HG03460 (cell line): ENCODE measurements around the gene FGF14.

Source experiments
- ATAC-seq: cut with Tn5 transposase; IDR thresholded peaks from one replicate; pipeline ENCODE4 v1.9.1; 2021; ENCODE audit not compliant: unreplicated experiment

The FGF14 gene

DNA sequence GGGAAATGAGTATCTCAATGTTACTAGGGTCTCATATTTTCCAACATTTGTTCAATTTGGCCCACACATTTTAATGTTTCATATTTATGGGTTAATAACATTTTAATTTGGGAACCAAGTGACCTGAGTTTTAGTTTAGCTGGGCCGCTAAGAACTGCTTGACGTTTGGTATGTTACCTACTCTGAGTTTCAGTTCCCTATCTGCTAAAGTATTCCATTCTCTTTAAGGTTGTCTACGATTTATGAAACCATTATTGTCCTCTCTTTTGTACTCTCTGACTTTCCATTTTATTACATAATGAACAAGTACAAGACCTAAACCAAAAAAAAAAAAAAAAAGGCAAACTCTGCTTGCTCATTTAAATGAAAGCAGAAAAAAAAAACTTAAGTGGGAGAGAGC is 89.9 kb downstream of the FGF14 start:
- no peak for ATAC-seq

DNA sequence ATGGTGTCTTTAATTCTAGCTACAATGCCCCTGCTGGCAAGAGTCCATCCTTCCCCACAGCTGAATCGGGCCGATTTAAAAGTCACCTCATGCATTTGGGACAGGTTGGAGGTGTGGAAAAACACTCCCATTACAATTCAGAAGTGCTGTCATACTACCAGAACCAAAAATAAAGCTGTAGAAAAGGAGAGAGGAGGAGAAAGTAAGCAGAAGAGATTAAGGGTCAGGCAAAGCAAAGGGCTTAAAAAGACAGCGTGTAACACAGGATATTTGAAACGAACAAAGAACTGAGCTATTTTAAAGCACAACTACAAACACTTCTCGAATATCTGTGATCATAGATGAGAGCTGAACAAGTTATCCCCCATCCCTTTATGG is 90.4 kb downstream of the FGF14 start:
- ATAC-seq: no peak

DNA sequence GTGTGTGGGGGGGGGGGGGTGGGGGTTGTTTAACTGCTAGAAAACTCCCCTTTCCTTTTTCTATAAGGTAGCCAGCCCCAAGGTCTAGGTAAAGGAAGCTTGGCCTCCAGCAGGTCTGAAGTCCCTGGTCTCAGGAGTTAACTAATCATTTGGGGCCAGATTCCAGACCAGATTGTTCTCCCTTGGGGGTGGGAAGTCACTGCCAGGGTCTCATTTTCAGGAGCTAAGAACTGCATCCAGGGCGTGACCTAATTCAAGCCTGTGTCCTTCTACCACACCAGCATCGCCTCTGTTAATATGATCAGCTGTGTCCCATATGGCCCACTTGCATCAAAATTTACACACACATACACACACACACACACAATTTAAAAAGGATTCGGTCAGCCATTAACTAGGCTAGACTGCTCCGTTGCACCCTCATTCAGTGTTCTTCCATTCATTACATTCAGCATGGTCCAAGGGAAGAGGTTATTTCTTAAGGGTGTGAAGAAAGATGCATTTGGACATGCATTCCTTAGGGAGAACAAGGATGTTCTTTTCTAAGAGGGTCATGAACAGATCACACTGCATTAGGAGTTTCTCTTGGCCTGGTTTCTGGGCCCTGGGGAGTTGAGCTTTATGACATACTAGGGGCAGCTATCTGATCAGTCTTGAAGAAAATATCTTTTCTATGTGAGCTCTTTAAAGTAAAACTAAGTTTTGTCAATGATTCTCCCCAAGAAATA is 91.0 kb downstream of the FGF14 start:
- ATAC-seq: no peak

DNA sequence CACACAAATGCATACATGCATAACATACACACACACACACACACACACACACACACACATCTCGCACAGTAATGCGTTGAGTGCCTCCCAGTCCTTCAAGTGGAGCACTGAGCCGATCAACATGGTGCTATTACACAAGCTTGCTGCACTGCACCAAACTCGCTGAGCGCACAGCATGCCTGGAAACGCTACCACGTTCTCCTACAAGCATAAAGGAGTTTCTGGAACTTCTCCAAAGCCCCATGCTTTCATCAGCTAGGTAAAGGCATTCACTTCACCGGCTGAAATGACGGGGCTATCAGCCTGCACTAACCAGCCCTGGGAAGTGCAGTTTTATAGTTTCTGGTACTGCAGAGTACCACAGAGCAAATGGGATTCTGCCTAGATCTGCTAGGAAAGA is 92.7 kb downstream of the FGF14 start:
- no peak for ATAC-seq

DNA sequence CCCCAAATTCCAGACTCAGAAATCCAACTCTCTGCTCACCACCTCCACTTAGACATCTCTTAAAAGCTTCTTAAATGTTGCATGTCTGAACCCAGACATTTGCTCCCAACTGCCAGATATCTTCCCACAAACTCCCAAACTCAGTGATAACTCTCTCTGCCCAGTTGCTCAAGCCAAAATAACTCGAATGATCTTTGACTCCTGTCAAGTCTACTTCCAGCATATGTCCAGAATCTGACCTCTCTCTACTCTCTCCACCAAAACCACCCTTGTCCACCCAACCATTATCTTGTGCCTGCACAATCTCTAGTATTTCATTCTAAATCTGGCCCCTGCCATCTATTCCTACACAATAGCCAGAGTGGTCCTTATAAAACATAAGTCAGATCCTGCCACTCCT is 99.3 kb downstream of the FGF14 start:
- ATAC-seq: no peak

DNA sequence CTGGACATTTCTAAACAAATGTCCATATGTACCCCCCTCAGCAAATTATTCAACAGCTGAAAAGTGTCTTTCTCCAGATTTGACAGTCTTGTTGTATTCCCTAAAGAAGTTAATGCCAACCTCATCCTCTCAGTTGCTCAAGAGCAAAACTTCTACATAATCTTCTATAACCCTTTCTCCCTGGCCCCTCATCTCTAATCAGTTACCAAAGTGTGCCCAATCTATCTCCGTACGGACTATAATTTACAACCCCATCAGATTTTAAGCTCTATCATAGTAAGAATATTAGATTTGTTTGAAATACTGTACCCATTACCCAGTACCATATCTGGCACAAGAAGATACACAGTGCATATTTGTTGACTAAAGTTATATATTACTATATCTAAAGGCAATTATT is 101.5 kb downstream of the FGF14 start:
- ATAC-seq: no peak

DNA sequence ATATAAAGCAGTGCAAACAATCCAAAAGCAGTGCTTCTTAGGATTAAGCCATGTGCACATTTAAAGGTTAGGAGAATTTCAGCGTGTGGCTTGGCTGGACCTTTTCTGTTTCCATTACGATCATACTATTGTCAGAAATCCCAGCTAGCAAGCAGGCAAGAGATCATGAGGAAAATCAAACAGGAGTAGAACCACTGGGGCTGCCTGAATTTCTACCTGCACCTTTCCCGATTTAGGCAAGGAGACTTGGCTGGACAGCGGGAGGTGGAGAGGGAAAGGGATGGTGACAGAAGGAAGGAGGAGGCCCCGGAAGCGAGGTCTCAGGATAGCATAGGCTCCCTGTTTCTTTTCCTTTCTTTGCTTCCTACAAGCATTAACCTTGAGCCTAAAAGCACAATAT is 102.5 kb downstream of the FGF14 start:
- ATAC-seq: no peak

DNA sequence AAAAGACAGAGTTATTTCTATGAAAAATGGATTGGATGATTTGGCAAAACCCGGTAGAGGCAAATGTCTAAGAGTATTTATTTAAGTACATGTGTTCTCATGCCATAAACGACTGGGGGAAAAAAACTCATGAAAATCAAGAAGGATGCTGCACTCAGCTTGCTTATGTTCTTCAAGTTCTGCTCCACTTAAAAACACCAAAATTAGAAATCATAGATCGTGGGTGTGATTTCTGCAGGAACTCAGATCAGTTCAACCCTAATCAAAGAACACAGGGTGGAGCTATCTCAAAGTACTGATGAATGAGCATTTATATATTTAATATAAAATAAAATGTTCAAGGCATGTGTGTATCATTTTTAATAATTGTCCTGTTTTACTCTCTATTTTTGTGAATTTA is 103.8 kb downstream of the FGF14 start:
- no peak for ATAC-seq

DNA sequence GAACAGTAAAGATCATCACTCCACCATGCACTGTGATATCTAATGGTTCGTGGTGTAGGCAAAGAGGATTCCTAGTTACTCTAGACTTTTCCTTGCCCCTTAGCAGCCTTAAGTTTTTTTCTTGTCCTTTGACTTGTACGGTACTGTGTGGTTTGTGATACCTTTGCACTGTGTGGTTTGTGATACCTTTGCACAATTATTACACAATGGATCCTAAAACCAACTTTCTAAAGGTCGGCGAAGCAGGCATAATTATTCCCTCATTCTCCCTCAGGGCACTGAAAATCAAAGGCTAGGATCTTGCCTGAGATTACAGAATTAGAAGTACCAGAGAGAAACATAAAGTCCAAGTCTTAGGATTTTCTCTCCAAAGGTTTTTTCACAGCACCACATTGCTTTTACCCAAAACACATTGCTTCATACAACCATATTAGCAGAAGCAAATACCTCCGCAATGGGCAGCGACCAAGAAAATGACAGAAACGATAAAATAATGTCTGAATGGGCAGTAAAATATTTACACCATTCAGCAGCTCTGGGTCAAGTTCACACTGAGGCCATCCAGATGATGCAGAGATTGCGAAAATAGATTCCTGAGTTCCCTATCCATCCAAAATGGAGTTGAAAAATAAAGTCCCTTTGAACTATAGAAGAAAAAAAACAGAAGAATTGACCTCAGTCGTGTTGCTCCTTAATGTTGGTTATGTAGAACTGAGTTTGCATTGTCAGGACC is 106.4 kb downstream of the FGF14 start:
- ATAC-seq: no peak

DNA sequence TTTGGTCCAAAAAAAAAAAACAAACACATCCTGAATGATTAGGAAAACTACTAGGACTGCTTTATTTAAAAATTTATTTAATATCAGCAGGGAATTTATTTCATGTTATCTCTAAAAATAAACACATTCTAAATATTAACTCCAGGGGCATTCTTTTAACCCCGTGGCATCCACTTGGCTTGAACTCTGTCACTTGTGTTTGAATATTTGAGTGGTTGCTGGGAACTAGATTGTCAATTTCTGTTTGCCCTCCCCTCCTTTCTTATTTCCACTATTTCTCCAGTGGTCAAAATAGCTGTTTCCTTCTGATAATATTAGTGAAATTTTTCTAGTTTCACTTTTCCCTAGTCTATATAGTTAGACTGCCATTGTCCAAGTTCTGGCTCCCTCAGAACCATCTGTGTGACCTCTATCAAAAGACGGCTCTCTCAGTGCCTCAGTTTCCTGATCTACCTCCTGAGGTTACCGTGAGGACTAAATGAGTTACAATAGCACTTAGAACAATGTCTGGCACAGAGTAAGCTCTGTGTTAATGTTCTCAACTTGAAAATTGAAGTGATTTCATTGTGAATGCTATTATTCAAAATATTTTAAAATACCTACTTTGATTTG is 107.3 kb downstream of the FGF14 start:
- ATAC-seq: no peak

DNA sequence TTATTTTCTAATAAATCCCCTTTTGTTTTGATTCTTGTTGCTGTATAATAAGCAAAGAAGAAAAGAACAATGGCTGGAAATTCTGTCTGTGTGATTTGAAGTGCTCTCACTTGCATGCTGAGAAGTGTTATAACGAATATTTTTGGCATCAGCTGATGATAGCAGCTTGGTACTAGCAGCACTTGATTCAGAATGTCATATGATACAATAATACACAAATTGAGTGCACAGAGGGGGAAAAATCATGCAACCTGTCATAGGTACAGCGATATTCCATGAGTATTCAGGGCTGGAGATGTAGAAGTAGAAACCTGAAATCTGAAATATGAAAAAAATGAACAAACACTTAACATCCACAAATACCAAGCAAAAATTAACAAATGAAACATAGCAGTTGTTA is 108.1 kb downstream of the FGF14 start:
- no peak for ATAC-seq

DNA sequence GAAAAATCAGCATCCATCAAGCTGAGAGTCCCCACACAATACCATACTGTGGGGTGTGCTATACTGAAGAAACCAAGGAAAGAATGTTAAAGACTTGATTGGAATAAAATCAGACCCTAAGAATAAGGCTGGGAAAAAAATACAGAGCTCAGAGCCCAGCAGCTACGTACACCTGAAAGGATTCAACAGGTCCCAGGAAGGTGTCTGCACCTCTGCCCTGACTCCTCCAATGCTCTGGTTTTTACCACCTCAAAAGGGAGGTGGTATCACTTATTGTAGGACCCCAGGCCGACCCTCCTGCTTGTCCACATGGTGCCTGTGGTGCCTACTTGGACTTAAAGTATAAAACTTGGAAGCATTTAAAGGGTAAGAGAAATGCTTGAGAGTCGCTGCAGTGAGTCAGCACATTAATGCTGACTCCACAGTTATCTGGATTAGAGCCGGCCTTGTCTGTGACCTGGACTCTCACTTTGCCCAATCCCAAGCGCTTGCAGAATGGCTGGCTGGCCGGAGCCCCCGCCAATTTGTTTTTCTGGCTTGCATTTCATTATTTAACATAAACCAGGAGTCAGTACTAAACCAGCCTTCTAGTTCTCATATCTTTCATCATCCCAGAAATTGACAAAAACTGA is 110.1 kb downstream of the FGF14 start:
- ATAC-seq: no peak

DNA sequence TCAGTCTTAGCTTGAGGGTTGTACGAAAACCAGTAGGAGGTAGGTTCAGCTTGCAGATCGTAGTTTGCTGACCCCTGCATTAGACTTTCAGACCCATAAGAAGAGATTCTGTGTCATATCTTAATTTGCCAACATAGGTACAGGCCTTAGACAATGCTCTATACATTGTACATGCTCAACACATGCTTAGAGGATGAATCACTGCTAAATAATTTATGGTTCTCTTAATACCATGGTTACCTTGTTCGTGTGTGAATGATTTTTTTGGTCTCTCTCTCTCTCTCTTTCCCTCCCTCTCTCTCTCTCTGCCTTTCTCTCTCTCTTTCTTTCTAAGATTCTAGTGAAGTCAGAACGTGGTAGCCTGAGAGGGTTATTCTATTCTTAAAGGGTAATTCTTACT is 112.2 kb downstream of the FGF14 start:
- no peak for ATAC-seq

DNA sequence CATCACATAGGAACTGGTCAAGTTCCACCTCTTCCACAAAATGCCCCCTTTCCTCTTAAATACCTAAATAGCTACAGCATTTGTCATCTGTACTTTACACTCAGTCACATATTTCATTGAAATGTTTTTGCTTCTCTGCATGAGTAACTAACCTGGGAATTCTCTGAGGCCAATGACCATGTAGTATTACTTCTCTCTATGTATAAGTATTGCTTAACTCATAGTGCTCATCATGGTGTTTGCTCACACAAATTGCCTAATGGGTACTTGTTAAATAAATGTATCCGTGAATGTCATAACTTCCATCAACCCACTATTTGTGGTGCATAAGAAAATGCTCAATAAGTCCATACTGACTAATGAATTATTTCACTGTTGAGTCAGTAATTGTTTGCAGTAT is 115.5 kb downstream of the FGF14 start:
- ATAC-seq: no peak

DNA sequence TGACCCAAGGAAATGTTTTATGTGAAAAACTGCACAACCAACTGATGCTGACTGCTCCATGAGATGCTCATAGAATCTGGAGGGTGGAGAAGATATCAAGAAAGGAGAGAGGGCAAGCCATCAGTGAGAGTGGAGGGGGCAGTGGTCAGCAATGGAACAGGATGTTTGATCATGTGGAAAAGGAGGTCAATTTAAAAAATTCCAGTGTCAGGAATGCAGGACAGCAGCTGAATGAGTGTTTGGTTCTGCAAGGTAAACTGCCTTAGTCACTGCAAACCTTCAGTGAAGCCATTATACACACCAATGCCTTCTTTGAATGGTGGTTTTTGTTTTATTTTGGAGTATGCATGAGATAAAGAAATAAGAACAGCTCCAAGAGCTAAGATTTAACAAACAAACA is 121.5 kb downstream of the FGF14 start:
- no peak for ATAC-seq

DNA sequence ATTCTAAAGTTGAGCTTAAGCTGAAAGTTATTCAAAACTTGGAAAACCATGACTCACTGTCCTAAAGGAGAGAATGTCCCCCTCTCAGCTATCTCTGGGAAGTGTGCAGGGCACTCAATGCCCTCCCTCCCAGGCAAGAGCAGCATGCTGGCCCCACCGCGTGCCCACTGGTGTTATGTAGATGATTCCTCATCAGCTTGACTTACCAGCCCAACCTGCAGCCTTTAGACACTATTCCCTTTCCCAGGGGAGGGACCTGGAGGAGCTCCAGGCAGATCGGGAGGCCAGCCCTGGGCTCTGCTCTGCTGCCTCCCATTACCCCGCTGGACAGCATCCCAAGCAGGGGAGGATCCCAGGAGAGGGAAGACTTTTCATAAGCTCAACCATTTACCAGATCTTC is 124.6 kb downstream of the FGF14 start:
- no peak for ATAC-seq

DNA sequence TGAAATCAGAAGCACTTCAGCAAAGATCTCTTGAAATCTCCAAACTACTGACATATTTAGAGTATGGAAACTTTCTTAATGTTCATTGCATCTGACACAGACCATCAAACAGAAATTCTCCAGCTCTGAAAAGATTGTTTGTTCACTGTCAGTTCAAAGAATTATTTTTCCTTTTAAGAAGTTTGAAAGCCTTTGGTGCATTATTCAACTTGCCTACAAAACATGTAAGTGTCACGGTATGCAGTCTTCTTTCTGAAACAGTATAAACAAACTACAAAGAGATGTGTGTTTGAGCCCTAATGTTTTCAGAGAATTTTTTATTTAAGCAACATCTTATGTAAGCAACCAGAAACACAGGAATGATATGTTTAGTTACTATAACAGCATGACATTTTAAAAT is 125.4 kb downstream of the FGF14 start:
- ATAC-seq: no peak

DNA sequence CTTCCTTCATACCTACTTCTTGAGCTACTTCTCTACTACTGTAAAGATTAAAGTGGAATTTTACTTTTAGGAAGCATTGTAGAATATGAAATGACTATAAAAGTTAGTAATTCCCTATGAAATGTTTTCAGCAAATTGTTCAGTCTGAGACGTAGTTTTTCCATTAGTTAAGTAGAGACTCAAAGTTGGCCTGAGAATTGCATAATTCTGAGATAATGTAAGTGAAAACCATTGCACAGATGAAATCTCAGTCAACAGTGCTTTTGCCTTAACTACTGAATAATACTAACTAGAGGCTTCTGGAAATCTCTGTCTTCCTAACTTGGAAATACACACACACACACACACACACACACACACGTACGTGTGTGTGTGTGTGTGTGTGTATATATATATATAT is 125.9 kb downstream of the FGF14 start:
- no peak for ATAC-seq

DNA sequence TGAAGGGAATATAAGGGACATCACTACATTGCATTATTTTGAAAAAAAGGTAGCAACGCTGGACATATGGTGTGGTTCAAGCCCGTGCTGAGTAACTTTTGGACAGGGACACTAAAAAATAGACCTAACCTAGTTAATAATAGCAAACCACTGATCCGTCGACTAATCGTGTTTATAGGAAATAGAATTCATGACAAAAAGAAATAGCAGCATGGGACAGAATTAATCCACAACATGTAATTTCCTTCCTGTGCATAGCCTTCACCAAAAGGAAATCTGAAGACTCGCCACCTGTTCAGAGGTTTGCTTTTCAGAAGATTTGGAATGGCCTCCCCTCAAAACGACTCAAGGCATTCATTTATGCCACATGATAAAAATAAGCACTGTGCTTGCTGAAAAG is 128.7 kb downstream of the FGF14 start:
- ATAC-seq: no peak

DNA sequence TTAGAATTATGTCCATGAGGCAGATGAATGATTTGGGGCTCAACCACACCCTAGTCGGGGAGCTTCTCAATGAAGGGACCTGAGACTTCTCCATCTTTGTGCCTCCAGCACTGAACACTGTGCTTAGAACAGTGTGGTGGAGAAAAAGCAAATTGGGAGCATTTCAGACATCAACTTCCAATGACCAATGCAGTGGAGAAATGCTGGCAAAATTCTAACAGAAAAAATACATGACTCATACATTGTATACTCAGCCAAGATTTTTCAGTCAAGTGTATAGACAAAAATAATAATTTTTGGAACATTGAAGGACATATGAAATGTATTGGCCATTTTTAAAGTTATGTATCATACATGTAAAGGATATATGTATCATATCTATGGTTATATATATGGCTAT is 134.7 kb downstream of the FGF14 start:
- ATAC-seq: no peak

DNA sequence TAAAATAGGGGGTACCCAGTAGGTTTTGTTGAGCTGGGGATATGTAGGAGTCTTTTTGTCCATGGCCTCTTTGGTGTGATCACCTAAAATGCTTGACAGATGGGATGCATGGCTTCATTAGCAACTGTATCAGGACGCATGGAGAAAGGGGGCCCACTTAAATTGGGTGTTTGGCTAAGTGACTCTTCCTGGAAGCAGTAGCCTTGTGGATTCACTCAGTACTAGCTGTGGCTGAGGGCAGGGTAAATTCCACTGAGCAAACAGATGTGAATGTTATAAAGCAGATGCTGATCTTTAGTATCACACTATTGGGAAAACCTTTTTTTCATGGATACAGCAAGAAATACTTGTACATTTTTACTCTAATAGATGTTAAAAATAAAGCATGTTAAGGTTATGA is 140.0 kb downstream of the FGF14 start:
- no peak for ATAC-seq

DNA sequence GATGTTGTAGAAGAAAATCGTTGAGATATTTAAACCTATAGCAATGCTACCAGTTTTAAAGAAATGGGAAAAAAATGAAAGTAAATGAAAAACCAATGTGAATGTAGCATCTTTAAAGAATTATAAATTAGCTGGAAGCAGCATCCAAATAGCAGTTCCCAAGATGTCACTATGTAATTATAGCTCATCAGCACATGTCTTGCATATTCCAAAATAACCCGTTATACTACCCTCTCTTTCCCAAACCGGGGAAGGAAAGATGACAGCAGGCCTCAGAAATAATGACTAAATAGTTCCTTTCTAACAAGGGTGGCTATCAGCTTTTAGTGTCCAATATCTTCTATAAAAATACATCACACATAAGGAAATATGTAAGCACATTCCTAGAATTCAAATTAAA is 140.5 kb downstream of the FGF14 start:
- no peak for ATAC-seq
